Ecto neural progenitor cell (in vitro differentiated cells): ENCODE data around the gene KCNG1.
"Not testable (repeated sequence)": the region's sequence is repeated elsewhere in the genome, so short reads cannot be mapped to it uniquely, and the experiment has no call there.

ENCODE experiments used
- DNase-seq: peaks from one replicate; pipeline ENCODE4 v3.0.0-alpha.2; 2018; ENCODE audit warnings: low spot score

KCNG1 gene, protein sequence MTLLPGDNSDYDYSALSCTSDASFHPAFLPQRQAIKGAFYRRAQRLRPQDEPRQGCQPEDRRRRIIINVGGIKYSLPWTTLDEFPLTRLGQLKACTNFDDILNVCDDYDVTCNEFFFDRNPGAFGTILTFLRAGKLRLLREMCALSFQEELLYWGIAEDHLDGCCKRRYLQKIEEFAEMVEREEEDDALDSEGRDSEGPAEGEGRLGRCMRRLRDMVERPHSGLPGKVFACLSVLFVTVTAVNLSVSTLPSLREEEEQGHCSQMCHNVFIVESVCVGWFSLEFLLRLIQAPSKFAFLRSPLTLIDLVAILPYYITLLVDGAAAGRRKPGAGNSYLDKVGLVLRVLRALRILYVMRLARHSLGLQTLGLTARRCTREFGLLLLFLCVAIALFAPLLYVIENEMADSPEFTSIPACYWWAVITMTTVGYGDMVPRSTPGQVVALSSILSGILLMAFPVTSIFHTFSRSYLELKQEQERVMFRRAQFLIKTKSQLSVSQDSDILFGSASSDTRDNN

DNA sequence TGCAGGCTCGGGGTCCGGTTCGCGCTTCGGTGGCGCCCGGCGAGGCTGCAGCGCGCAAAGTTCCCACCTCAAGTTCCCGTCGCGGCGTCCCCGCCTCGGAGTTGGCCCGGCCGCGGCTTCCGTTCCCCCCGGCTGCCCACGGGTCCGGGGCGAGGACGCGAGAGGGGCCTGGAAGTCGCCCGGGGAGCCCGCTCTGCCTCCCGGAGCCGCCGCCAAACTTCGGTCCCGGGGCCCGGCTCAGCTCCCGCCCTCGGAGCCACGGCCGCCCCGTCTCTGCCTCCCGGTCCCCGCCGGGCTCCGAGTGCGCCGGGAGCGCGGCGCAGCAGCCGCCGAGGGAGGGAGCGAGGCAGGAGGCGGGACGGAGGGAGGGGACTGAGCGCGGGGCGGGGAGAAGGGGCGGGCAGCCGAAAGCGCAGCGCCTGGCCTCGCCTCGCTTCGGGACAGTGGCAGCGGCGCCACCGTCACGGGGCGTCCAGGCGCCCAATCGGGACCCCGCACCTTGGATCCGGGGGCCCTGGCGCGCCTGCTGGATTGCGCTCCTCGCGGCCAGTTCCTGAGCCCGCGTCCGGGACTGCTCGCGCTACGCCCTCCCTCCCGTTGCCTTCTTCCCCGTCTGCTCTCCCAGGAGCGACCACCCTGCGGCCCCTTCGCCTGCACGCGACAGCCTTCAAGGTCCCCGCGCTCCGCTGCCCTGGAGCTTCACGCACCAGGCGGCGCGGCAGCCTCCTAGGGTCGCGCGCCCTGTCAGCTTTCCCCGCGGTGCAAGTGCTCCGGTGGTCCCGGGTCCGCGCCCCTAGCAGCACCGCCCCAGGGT, at the start of gene KCNG1:
KCNG1 (minus strand) TSS at position 305 of the 814 bp plus-strand sequence. CDS start 12,769 bp downstream, outside the sequence.
- peak; percentile 89 for DNase-seq

GRCh38 chr20:51070621-51071020, 47.7 kb upstream of the KCNG1 start:
- no peak for DNase-seq

- DNase-seq, result no peak
These were observed 44.9 kb upstream of the KCNG1 start for GRCh38 chr20:51067792-51068191.

DNA sequence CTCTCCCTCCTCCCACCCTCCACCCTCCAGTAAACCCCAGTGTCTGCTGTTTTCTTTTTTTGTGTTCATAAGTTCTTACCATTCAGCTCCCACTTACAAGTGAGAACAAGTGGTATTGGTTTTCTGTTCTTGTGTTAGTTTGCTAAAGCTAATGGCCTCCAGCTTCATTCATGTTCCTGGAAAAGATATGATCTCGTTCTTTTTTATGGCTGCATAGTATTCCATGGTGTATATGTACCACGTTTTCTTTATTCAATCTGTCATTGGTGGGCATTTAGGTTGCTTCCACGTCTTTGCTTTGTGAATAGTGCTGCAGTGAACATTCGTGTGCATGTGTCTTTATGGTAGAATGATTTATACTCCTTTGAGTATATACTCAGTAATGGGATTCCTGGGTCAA, 42.7 kb upstream of the KCNG1 start:
- DNase-seq, result no peak

GRCh38 chr20:51064137-51064536, 41.2 kb upstream of the KCNG1 start:
- no peak for DNase-seq

- DNase-seq, result no peak
These were observed 39.2 kb upstream of the KCNG1 start for GRCh38 chr20:51062065-51062464.

DNA sequence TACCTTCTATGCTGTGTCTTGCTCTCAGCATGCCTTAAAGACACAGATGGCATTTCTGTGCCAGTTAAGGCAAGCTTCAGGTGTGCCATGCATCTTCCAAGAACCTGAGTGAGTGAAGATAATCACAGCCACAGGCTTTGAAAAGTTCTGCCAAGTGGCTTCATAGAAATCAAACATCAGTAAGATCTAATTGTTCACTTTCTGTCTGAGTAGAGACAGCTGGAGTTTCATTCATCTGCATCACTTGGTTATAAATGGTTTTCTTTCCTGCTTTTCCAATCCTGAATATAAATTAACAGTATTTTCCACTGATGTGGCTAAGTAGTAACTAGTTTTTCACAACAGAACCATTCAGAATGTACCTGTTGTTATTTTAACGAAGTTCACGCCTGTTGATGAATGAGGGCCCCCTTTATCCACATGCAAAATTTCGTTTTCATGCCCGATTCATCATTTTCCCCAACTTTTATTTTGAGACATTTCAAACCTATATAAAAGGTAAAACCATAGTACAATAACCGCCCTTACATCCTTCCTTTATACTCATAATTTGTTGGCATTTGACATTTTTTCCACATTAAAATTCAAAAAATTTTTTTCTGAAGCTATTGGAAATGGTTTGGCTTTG, 38.6 kb upstream of the KCNG1 start:
- no peak for DNase-seq

GRCh38 chr20:51060301-51060700, 37.4 kb upstream of the KCNG1 start:
- no peak for DNase-seq

DNA sequence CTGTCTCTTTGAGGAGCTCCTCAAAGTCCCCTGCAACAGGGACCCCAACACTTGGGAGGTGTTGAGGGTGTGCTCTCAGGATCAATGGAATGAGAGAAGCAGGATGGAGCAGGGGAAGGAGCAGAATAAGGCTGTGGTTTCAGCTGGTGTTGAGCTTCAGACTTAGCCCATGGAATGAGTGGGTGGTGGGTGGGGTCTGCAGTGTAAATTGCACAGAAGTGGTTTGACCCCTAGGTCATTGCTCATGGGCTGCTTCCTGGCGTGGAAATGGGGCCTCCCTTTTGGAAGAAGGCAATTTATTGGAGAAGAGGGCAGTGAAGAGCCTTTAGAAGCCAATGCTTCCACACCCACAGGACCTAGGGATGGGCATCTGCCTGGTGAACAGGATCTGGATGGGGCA, 37.0 kb upstream of the KCNG1 start:
- DNase-seq, result no peak

GRCh38 chr20:51058017-51058416, 35.1 kb upstream of the KCNG1 start:
- no peak for DNase-seq

DNA sequence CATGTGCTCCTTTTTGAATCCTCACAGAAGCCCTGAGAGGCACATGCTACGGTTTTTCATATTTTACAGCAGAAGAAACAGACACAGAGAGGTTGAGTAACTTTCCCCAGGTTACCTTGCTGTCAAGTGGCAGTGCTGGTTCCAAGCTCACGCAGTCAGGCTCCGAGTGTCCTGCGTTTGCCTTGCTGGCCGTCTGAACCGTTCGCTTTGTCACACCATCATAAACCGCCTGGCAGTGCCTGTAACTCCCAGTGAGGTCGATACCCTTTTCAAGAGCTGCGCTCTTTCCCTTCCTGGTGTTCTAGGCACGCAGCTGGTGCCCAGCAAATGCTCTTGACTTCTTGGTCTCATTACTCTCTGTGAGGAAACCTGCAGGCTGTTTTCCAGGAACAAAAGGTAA, 31.3 kb upstream of the KCNG1 start:
- no peak for DNase-seq

GRCh38 chr20:51050531-51051075, 27.7 kb upstream of the KCNG1 start:
- DNase-seq, result peak; percentile 59

DNA sequence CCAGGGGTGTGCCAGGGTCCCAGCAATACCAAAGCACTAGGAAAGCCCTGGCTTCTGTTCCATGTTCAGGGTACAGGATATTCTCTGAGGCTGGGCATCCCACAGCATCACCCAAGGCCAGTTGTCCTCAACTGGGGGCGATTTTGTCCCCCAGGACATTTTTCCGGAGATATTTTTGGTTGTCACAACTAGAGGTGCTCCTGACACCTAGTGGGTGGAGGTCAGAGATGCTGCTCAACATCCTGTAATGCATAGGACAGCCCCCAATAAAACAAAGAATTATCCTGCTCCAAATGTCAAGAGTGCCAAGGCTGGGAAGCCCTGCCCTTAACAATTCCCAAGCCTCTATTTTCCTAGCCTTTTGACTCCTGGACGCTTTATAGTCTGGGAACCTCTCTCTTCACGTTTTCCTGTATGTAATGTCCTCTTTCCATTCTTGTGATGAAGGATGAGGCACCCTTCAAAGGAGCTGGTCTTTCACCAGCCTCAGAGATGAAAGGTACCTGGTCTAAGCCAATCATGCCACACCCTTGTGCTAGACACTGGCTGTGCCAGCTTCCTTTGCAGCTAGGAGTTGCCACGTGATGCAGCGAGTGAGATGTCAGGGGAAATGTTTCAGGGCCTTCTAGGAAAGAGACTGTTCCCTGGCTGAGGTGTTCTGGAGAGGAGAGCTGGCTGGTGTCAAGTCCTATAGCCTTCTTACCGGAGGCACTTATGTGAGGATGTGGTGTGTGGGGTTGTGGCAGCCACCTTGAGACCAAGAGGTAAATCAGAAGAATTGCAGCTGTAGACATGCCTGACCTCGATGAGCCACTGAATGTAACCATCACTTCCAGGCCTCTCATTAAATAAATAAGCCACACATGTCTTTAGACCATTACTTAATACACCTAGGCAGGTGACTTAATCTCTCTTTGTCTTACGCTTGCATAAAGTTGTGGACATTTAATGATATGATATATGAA, 23.4 kb upstream of the KCNG1 start:
- no peak for DNase-seq

DNA sequence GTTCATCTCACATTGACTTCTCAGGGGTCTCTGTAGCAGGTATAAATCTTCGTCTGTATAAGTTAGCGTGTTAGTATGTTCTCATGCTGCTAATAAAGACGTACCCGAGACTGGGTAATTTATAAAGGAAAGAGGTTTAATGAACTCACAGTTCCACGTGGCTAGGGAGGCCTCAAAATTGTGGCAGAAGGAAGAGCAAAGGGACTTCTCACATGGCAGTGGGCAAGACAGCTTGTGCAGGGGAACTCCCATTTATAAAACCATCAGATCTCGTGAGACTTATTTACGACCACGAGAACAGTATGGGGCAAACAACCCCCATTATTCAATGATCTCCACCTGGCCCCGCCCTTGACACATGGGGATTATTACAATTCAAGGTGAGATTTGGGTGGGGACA, 22.6 kb upstream of the KCNG1 start:
- DNase-seq, result not testable (repeated sequence)

DNA sequence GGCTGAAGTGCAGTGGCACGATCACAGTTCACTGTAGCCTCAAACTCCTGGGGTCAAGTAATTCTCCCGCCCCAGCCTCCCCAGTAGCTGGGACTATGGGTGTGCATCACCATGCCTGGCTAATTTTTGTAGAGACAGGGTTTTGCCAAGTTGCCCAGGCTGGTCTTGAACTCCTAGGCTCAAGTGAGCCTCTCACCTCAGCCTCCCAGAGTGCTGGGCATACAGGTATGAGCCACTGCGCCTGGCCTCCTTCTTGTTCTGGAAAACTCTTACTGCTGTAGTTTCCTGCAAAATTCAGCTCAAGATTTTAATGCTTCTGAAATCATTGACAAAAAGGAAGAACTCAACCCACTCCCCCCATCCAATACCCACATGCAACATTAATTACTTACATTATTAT, 21.9 kb upstream of the KCNG1 start:
- no peak for DNase-seq

DNA sequence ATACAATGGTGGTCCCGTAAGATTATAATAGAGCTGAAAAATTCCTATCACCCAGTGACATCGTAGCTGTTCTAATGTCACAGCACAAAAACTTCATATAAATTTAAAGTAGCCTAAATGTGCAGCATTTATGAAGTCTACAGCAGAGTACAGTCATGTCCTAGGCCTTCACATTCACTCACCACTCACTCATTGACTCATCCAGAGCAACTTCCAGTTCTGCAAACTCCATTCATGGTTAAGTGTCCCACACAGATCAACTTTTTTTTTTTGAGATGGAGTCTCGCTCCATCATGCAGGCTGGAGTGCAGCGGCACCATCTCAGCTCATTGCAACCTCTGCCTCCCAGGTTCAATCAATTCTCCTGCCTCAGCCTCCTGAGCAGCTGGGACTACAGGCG, 20.9 kb upstream of the KCNG1 start:
- no peak for DNase-seq

DNA sequence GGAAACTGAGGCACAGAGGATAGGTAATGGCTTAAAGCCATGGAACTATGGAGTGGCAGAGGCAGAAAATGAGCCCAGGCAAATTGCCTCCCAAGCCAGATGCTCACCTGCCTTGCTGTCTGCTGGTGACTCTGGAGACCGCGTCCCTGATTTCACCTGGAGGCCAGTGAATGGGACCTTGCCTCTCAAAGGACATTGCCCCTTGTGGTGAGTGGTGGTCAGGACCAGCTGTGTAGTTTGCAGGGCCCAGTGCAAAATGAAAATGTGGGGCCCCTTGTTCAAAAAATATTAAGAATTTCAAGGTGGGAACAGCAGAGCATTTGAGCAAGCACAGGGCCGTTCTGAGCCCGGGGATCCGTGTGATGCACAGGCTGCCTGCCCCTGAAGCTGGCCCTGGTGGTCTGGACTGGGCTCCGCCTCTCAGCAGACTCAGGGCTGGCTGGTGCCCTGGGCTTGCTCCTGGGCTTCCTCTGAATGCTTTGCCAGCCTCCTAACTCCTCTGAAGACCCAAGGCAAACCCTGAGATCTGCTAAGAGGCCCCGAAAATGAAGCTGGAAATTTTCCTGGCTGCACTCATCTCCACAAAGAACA, 19.8 kb upstream of the KCNG1 start:
- DNase-seq, result no peak

DNA sequence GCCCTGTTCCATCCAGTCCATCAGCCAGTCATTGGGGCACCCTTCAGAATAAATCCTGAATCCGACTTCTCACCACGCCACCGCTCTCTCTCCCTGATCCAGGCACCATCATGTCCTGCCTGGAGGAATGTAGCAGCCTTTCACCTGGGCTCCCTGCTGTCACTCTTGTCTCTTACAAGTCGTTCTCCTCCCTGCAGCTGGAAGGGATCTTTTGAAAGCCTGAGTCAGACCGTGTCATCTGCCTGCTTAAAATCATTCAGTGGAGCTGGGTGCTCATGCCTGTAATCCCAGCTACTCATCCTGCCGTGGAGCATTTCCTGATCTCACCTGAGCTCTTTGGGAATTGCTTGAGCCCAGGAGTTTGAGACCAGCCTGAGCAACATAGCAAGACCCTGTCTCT, 19.2 kb upstream of the KCNG1 start:
- DNase-seq, result no peak

GRCh38 chr20:51037532-51038115, 14.7 kb upstream of the KCNG1 start:
- DNase-seq, result no peak

DNA sequence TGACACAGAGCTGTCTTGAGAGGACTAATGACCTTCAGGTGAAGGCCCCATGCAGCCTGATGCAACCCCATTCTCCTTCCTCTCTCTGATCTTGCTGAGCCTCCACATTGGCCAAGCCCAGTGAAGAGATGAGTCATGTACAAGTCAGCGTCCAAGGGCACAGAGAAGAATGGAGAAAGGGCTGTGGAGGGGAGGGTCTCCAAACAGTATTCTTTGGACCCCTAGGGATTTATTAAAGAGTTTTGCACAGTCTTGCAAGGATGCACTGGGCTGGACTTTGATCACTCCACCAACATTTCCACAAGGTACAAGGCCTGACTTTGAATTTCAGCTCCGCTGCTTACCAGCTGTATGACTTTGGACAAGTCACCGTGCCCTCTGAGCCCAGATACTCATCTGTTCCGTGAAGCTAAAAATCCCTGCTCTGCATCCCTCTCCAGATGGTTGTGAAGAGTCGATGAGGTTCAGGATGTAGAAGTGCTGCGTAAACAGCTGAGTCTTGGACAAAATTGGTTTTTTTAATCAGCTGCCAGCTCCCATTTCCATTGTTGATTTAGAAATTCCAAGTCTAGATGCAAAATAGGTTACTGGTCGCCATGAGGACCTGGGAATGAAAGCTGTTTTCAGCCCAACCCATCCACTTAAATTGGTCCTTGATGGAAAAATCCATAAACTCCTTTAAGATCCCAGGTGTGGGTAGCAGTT, 14.1 kb upstream of the KCNG1 start:
- DNase-seq, result no peak
